GM19455 (cell line): ENCODE results near the gene ZFP1.
A peak's percentile ranks its signal among the peaks of the same experiment; 100 is the strongest.

Source experiments
- ATAC-seq: cut with Tn5 transposase; IDR thresholded peaks from one replicate; pipeline ENCODE4 v1.9.1; 2021; ENCODE audit not compliant: unreplicated experiment

Gene ZFP1

GRCh38 chr16:75148311-75149195 is at the start of gene ZFP1:
Gene ZFP1 (plus strand): TSS chr16:75148524. CDS start chr16:75152952, 4,428 bp downstream.
- peak; percentile 85 for ATAC-seq

DNA sequence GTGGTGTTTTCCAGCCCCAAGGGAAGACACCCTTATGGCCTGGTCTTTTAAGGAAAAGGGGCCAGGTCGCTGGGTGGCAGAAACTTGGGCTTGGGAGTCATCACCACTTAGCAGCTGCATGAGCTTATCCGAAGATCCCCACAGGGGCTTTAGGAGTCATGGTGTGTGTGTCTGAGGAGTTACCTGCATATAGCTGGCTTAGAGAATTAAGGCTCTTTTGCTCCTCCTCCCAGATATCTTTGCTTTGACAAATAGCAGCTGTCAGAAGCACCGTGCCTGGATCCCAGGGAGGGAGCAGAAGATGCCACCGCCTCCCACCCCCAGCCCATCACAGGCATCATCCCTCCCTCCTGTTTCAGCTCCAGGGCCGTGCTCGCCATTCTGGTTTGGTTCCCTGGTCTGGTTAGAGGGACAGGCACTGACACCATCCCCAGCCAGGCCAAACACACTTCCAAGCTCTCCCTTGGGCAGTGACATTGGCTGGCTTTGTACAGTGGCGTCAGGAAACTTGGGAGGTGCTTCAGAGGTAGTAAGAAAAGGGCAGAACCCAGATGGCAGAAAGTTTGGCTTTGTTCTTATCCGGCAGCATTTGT is 49.2 kb upstream of the ZFP1 start:
- ATAC-seq = no peak

DNA sequence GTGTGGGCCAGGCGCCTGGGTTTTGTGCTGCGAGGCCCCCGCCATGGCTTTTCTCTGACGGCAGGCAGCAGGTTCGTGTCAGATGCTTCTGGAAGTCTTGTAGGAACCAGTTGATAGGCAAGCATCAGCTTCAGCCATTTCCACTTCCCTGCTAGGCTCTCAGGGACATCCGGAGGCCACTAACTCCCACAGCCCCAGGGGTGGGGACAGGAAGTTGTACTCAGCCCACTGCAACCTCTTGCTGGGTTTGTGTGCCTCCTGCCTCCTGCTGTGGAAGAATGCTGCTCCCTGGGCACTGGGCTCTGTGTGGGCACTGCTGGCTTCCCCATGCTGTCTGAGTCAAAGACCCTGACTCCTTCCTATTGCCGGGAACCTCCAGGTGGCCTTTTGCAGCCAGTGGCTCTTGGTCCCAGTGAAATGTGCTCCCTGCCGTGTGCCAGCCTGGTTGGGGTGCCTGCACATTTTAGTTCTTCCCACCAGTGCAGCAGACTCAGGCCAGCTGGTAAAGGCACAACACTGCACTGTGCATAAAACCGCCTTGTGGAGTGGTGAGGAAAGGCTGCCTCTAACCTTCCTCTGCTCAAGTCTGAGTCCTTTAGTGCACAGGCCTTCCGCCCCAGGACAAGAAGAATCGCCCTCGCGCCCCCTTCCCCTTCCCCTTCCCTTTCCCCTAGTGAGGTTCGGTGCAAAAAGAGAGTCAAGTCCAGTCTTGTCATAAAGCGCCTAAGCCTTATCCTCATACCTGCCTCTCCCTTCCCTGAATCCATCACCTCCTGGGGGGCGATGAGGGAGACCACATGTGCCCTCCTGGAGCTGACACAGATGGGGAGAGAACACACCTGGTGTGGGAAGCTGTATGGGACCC is 48.4 kb upstream of the ZFP1 start:
- no peak for ATAC-seq

GRCh38 chr16:75100603-75100990 is 47.7 kb upstream of the ZFP1 start:
- no peak for ATAC-seq

DNA sequence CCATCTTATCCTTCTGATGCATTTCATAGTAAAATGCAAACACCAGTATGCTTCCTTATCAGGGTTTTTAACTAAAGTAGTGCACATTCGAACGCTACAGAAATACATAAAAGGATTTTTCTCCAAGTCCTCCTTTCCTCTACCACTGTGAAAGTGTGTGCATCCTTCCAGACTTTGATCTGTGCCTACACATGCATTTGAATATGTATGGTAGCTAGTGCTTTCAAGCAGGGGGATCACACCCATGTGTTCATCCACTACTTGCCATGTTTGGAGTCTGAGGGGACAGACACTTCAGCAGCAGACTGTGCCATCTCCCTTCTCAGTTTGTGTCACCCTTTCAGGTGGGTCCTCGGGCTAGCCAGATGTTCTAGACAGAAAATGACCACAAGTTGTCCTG is 46.7 kb upstream of the ZFP1 start:
- ATAC-seq = no peak

DNA sequence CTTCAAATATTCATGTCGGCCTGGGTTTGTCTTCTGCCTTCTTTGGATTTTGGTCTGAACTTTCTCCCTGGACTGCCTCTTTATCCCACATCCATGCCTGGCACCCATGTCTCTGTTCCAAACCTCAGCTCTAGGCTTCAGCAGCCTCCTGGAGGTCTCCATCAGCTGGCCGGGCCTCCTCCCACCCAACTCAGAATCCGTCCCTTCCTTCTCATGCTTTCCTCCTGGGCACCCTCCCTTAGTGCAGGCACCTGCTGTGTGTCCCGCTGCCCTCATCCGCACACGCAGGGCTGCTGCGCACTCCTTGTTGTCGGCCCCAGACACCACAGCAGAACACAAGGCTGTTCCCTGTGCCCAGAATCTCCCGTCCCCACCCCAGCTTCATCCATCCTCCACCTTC is 45.7 kb upstream of the ZFP1 start:
- no peak for ATAC-seq

DNA sequence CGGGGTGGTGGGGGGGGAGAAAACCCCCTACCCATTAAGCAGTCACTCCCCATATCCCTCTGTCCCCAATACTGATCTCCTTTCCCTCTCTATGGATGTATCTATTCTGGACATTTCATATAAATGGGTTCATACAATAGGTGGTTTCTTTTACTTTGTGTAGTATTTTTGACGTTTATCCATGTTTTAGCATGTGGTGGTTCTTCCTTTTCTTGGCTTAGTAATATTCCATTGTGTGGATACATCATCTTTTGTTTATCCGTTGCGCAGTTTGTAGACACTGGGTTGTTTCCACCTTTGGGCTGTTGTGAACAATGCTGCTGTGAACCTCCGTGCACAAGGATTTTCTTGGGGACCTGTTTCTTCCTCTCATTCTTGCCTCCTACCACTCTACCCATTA is 44.3 kb upstream of the ZFP1 start:
- ATAC-seq = no peak

DNA sequence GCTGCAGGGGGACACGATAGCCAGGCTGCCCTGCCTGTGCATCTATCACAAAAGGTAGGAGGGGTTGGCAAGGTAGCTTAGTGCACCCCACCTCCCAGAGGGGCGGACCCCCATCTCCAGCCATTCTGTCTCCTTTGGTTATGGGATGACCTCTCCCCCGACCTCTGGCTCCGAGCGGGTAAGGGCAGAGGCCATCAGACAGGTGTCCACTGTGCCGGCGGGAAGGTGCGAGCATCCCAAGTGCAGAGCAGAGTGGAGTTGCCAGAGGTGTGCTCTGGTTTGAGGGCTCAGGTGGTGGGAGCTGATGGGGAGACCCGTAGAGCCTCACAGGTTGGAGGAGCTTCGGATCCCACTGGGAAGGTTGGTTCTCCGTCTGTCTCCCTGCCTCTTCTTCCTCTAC is 43.5 kb upstream of the ZFP1 start:
- no peak for ATAC-seq

DNA sequence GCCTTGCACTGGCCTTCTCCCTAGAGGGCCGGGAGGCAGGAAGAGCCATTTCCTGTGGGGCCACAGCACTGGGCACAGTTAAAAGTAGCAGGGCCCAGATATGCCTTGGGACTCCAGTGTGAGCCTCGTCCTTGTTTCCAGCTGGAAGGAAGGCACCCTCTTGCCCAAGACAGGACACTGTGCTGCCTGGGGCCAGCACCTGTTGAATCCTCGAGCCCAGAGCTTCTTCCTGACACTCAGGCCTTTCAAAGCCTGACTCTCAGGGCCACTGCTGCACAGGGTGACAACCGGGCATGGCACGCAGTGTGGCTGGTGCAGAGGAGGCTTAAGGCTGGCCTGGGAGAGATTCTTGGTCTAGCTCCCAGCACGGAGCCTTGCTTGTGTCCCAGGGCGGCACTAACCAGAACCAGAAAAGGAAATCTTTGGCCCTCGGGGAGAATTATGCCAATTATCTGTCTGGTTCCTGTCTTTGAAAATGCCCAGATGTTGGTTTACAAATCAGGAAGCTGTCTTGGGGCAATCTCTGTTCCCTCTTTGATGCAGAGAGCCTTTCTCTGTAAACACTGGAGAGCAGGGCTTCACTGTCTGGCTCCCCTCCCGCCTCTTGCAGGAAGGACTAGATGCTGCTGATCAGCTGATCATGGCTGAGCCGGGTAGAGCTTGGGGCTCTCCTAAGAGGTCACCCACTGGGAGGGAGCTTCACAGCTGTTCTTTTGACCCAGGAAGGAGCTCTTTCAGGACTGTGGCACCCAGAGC is 42.8 kb upstream of the ZFP1 start:
- ATAC-seq = no peak

GRCh38 chr16:75106351-75107274 is 41.7 kb upstream of the ZFP1 start:
- ATAC-seq = no peak

DNA sequence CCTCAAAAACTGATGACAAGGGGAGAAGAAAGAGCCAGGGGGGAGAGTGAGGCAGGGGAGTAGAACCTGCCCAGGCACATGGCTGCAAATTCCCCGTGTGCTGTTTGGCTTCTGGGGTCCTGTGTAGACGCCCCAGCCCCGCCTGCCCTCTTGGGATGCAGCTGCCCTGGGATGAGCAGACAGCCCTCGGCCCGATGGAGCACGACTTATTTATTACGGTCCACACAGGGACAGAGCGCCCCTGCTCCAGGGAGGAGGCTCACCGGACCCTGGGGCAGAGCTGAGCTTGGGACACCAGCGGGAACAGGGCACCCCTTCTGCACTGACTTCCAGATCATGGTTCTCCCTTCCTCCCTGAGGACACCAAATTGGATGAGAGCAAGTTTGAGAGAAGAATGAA is 40.8 kb upstream of the ZFP1 start:
- no peak for ATAC-seq

DNA sequence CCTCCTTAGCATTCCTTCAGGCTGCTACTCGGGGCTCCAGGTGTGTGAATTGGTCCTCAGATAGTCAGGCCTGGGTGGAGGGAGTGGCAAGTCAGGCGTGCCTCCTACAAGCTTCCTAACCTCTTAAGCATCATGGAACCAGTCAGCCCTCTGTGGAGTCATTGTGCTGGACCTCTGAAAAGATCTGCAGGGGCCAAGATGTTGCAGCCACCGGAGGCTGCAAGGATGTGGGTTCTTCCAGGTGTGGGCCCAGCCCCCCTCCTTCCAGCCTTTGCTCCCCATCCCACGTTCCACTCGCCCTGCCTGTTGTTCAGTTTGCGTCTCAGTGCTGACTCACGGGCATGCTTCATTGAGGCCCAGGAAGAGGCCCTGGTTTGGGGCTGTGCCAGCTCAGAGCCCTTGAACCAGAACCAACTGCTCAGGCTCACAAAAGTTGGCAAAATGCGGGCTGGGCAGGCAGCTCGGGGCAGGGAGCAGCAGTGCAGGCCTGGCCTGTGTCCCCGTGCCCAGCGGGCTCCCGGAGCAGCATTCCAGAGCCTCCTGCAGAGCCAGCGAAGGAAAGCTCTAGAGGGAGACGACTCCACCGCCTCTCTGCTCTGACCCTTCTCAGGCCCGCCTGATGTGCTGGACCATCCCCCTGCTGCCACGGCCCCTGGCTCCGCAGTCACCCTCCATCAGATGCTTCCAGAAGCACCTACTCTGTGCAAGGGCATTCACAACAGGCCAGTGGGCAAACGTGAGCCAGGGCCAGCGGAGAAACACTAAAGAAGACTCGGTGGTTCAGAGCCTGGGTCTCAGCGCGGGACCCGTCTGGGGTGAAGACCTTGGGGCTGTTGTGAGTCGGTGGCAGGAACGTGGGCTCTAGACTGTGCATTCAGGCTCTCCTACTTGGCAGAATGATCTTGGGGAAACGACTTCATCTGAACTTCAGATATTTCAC is 39.3 kb upstream of the ZFP1 start:
- no peak for ATAC-seq

- no peak for ATAC-seq
Observed at GRCh38 chr16:75109732-75110243, 38.5 kb upstream of the ZFP1 start.

- peak; percentile 76 for ATAC-seq
Observed at GRCh38 chr16:75110637-75111513, 37.4 kb upstream of the ZFP1 start.

DNA sequence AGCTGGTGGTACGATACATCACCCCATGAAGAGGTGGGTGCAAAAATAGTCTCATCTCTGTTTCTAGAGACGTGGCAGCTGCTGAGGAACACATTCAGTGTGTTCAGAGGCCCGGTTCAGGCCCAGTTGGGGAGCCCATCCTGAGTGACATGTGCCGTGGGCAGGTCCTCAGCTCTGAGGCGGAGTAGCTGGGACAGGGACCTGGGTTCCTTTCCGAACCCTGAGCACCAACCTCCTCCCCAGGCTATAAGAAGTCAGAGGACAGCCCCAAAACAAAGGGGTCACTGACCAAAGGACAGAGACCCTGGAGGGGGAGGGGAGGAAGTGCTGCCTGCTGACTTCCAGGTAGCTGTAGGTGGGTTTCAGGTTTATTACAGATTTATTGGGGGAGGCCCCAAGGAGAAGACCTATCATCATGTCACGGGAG is 36.8 kb upstream of the ZFP1 start:
- ATAC-seq = peak; percentile 21

- ATAC-seq = no peak
Observed at GRCh38 chr16:75111961-75112733, 36.2 kb upstream of the ZFP1 start.
